Chondrocyte (in vitro differentiated cells): ENCODE results near the gene LRG1. TPM values are rescaled to one million over a fixed set of nuclear protein-coding genes. Genes with fewer than 3 reads are reported as not detected.

ENCODE experiments used
- DNase-seq: peaks from one replicate; pipeline ENCODE4 v3.0.0; 2021; ENCODE audit warnings: mixed read lengths, low spot score
- H3K27ac Mint-ChIP-seq: one replicate; pipeline ENCODE4 v1.8.0; 2021; ENCODE audit warnings: mild to moderate bottlenecking, moderate library complexity, mixed read lengths; ENCODE audit not compliant: unreplicated experiment
- H3K27me3 Mint-ChIP-seq: 2 replicates; pipeline ENCODE4 v1.8.0; 2021; ENCODE audit warnings: low read depth, mixed read lengths
- H3K36me3 Mint-ChIP-seq: 2 replicates; pipeline ENCODE4 v1.8.0; 2021; ENCODE audit warnings: low read depth, mixed read lengths
- H3K4me1 Mint-ChIP-seq: 2 replicates; pipeline ENCODE4 v1.8.0; 2021; ENCODE audit warnings: low read depth, mild to moderate bottlenecking, mixed read lengths
- H3K4me3 Mint-ChIP-seq: one replicate; pipeline ENCODE4 v1.8.0; 2021; ENCODE audit warnings: mild to moderate bottlenecking, moderate library complexity, mixed read lengths; ENCODE audit not compliant: unreplicated experiment
- H3K9me3 Mint-ChIP-seq: 2 replicates; pipeline ENCODE4 v1.8.0; 2021; ENCODE audit warnings: low read depth, mixed read lengths
- total RNA-seq: library from RNA; stranded (reverse); gene quantifications from 3 replicates; pipeline ENCODE4 v1.2.1, GENCODE V29; 2021
- TF ChIP-seq, protein P1 (sequence below): fragments of 200-600 bp; sonication (generic); IDR thresholded peaks from 2 replicates; pipeline ENCODE4 v1.5.0; 2021; ENCODE audit warnings: antibody characterized with exemption, mild to moderate bottlenecking, moderate library complexity

LRG1 gene
- total RNA-seq, 1 donor from 2014 or later = not detected

DNA sequence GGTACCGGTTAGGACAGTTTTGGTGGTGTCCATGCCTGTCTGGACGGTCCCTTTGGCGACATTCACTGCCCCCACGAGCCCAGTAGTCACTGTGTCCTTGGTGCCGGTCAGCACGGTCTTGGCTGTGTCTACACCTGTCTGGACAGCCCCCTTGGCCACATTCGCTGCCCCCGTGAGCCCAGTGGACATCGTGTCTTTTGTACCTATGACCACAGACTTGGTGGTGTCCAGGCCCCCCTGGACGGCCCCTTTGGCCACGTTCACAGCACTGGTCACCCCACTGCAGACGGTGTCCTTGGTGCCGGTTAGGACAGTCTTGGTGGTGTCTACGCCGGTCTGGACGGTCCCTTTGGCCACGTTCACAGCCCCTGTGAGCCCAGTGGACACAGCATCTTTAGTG, 27.8 kb downstream of the LRG1 start:
- no peaks in the 10 kb centered on the region for H3K9me3 Mint-ChIP-seq
- no peak for DNase-seq
- H3K36me3 Mint-ChIP-seq = no peaks in the 10 kb centered on the region
- no peaks in the 10 kb centered on the region for H3K27me3 Mint-ChIP-seq
- H3K27ac Mint-ChIP-seq = no peak overlapping the region
- no peaks in the 10 kb centered on the region for H3K4me1 Mint-ChIP-seq
- no peak overlapping the region for H3K4me3 Mint-ChIP-seq
- TF ChIP-seq, protein P1, sequence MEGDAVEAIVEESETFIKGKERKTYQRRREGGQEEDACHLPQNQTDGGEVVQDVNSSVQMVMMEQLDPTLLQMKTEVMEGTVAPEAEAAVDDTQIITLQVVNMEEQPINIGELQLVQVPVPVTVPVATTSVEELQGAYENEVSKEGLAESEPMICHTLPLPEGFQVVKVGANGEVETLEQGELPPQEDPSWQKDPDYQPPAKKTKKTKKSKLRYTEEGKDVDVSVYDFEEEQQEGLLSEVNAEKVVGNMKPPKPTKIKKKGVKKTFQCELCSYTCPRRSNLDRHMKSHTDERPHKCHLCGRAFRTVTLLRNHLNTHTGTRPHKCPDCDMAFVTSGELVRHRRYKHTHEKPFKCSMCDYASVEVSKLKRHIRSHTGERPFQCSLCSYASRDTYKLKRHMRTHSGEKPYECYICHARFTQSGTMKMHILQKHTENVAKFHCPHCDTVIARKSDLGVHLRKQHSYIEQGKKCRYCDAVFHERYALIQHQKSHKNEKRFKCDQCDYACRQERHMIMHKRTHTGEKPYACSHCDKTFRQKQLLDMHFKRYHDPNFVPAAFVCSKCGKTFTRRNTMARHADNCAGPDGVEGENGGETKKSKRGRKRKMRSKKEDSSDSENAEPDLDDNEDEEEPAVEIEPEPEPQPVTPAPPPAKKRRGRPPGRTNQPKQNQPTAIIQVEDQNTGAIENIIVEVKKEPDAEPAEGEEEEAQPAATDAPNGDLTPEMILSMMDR = no peak

DNA sequence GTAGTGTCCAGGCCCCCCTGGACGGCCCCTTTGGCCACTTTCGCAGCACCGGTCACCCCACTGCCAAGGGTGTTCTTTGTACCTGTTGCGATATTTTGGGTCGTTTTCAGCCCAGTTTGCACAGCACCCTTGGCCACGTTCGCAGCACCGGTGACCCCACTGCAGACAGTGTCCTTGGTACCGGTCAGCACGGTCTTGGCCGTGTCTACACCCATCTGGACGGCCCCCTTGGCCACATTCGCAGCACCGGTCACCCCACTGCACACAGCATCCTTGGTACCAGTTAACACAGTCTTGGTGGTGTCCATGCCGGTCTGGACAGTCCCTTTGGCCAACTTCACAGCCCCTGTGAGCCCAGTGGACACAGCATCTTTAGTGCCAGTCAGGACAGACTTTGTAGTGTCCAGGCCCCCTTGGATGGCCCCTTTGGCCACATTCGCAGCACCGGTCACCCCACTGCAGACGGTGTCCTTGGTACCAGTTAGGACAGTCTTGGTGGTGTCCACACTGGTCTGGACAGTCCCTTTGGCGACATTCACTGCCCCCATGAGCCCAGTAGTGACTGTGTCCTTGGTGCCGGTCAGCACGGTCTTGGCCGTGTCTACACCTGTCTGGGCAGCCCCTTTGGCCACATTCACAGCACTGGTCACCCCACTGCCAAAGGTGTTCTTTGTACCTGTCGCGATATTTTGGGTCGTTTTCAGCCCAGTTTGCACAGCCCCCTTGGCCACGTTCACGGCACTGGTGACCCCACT, 28.4 kb downstream of the LRG1 start:
- Mint-ChIP-seq H3K4me3 (no peak overlapping the region), H3K27me3 (no peaks in the 10 kb centered on the region), H3K36me3 (no peaks in the 10 kb centered on the region), H3K4me1 (peaks cover 3% of the 10 kb centered on the region), H3K27ac (no peak overlapping the region), H3K9me3 (no peaks in the 10 kb centered on the region)
- TF ChIP-seq, protein P1 = no peak
- no peak for DNase-seq

DNA sequence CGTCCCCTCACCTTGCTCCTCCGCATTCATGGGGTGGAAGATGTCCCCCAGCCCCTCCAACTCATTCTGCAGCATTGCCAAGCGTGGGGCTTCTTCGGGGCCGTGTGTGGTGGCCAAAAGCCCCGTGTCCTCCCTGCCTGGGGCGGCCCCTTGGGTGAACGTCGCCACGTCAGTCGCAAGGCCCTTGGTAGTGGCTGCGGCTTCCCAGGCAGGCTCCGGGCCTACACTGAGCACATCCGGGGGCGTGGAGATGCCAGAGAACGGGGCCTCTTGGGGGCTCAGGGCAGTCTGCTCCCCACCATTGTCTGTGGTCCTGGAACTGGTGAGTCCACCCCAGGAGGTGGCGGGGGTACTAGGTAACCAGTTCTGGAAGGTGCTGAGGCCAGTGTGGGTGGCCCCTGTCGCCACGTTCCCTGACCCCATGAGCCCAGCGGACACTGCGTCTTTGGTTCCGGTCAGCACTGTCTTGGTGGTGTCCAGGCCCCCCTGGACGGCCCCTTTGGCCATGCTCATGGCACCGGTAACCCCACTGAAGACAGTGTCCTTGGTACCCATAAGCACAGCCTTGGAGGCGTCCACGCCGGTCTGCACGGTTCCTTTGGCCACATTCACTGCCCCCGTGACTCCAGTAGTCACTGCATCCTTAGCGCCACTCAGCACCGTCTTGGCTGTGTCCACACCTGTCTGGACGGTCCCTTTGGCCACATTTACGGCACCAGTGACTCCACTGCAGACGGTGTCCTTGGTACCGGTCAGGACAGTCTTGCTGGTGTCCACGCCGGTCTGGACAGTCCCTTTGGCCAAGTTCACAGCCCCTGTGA, 29.2 kb downstream of the LRG1 start:
- Mint-ChIP-seq H3K4me3 (no peak overlapping the region), H3K27me3 (no peaks in the 10 kb centered on the region), H3K36me3 (peaks cover 4% of the 10 kb centered on the region), H3K27ac (no peak overlapping the region), H3K9me3 (no peaks in the 10 kb centered on the region), H3K4me1 (peaks cover 7% of the 10 kb centered on the region)
- TF ChIP-seq, protein P1 = no peak
- DNase-seq = no peak

DNA sequence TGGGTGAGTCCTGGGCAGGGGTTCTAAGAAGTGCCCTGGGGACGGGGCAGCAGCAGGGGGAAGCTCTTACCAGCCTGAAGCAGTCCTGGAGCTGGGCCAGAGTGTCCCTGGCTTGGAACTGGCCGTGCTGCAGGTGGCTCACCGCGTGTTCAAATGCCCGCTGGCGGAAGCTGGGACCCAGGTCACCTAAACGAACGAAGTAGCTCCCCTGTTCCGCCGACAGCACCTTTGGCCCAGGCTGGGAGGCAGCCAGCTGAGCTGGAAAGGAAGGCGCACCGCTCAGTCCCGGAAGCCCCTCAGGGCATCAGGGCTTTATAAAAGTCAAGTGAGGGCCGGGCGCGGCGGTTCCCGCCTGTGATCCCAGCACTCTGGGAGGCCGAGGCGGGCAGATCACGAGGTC, 31.1 kb downstream of the LRG1 start:
- Mint-ChIP-seq H3K4me3 (no peak overlapping the region), H3K36me3 (peaks cover 5% of the 10 kb centered on the region), H3K9me3 (no peaks in the 10 kb centered on the region), H3K27me3 (no peaks in the 10 kb centered on the region), H3K27ac (no peak overlapping the region), H3K4me1 (peaks cover 7% of the 10 kb centered on the region)
- TF ChIP-seq, protein P1 = no peak
- no peak for DNase-seq

DNA sequence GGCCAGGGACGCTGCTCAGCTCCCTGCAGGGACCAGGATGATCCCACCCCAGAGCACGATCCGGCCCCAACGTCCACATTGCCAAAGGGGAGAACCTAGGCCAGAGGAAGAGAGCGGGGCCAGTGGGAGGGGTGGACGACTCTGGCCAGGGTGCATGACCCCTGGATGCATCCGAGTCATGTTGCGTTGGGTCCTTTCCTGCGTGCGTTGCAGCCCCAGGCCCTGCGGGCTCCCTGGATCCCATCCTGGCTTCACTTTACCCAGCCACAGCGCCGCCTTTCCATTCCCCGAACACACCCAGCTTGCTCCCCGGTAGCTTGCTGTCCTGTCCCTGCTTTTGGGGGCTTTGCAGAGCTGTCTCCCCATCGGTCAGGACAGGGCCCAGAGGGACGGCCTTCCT, 32.0 kb downstream of the LRG1 start:
- Mint-ChIP-seq H3K36me3 (peaks cover 5% of the 10 kb centered on the region), H3K27ac (no peak overlapping the region), H3K4me3 (no peak overlapping the region)

More for the DNA sequence above, 32.0 kb downstream of the LRG1 start:
- TF ChIP-seq, protein P1 = no peak
- H3K9me3 Mint-ChIP-seq = no peaks in the 10 kb centered on the region
- H3K27me3 Mint-ChIP-seq = no peaks in the 10 kb centered on the region
- H3K4me1 Mint-ChIP-seq = peaks cover 7% of the 10 kb centered on the region
- no peak for DNase-seq
